A204.1 (cell line): ENCODE measurements around the gene TRPV6.

Experiments used
- FAIRE-seq: peaks from 2 replicates; lab custom pipeline; 2012; peaks lifted over from hg19 to GRCh38; lab: Jason Lieb, UNC

Gene TRPV6

GRCh38 chr7:142906643-142907042 lies 21.1 kb upstream of the TRPV6 start:
- FAIRE-seq = no peak

GRCh38 chr7:142905759-142906158 lies 20.2 kb upstream of the TRPV6 start:
- FAIRE-seq = no peak

GRCh38 chr7:142904128-142904527 lies 18.6 kb upstream of the TRPV6 start:
- FAIRE-seq = no peak

- FAIRE-seq = no peak
Observed at GRCh38 chr7:142901426-142902259, 16.1 kb upstream of the TRPV6 start.

- no peak for FAIRE-seq
Observed at GRCh38 chr7:142899661-142900060, 14.1 kb upstream of the TRPV6 start.

GRCh38 chr7:142898377-142899170 lies 13.0 kb upstream of the TRPV6 start:
- FAIRE-seq = no peak

- no peak for FAIRE-seq
Observed at GRCh38 chr7:142897691-142898090, 12.1 kb upstream of the TRPV6 start.

GRCh38 chr7:142896741-142897379 lies 11.3 kb upstream of the TRPV6 start:
- FAIRE-seq = no peak

GRCh38 chr7:142896151-142896550 lies 10.6 kb upstream of the TRPV6 start:
- FAIRE-seq = no peak

GRCh38 chr7:142894985-142895593 lies 9.5 kb upstream of the TRPV6 start:
- FAIRE-seq = no peak

- FAIRE-seq = no peak
Observed at GRCh38 chr7:142894112-142894984, 8.8 kb upstream of the TRPV6 start.

- no peak for FAIRE-seq
Observed at GRCh38 chr7:142892951-142893350, 7.4 kb upstream of the TRPV6 start.

- FAIRE-seq = no peak
Observed at GRCh38 chr7:142891490-142892082, 6.0 kb upstream of the TRPV6 start.

- no peak for FAIRE-seq
Observed at GRCh38 chr7:142890874-142891485, 5.4 kb upstream of the TRPV6 start.

GRCh38 chr7:142889816-142890215 lies 4.3 kb upstream of the TRPV6 start:
- FAIRE-seq = no peak

GRCh38 chr7:142887282-142888015 lies 1.9 kb upstream of the TRPV6 start:
- FAIRE-seq = no peak

- FAIRE-seq = no peak
Observed at GRCh38 chr7:142886866-142887265, 1.3 kb upstream of the TRPV6 start.

GRCh38 chr7:142884286-142884640 lies 1.3 kb downstream of the TRPV6 start:
- no peak for FAIRE-seq

GRCh38 chr7:142883571-142884285 lies 1.8 kb downstream of the TRPV6 start:
- FAIRE-seq = no peak
